ENCODE results near the gene RAB24.

GRCh38 chr5:177307544-177308363 lies 4.2 kb upstream of the RAB24 start:
- TF ChIP-seq, protein P1, sequence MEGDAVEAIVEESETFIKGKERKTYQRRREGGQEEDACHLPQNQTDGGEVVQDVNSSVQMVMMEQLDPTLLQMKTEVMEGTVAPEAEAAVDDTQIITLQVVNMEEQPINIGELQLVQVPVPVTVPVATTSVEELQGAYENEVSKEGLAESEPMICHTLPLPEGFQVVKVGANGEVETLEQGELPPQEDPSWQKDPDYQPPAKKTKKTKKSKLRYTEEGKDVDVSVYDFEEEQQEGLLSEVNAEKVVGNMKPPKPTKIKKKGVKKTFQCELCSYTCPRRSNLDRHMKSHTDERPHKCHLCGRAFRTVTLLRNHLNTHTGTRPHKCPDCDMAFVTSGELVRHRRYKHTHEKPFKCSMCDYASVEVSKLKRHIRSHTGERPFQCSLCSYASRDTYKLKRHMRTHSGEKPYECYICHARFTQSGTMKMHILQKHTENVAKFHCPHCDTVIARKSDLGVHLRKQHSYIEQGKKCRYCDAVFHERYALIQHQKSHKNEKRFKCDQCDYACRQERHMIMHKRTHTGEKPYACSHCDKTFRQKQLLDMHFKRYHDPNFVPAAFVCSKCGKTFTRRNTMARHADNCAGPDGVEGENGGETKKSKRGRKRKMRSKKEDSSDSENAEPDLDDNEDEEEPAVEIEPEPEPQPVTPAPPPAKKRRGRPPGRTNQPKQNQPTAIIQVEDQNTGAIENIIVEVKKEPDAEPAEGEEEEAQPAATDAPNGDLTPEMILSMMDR (IDR thresholded peaks at IDR 0.05), result no peak
- TF ChIP-seq POLR2A (IDR thresholded peaks at IDR 0.05), result no peak
